Midbrain (tissue), 1 donor: ENCODE measurements around the gene LMNTD2.

Experiments
- DNase-seq: peaks from one replicate; lab custom pipeline; 2025; lab: John Stamatoyannopoulos, UW

LMNTD2 gene

GRCh38 chr11:560305-561147 is at the start of gene LMNTD2, which contains the start of gene RASSF7:
LMNTD2 (minus strand) TSS chr11:560738; CDS start chr11:560716, 22 bp downstream.
RASSF7 (plus strand) TSS chr11:560970; CDS start chr11:561769, 799 bp downstream.
- DNase-seq: peak; percentile 89

GRCh38 chr11:609341-609811 is 48.8 kb upstream of the LMNTD2 start:
- no peak for DNase-seq

GRCh38 chr11:608791-609251 is 48.3 kb upstream of the LMNTD2 start:
- DNase-seq: no peak

- DNase-seq: no peak
Measured at GRCh38 chr11:607971-608659, 47.6 kb upstream of the LMNTD2 start.

- no peak for DNase-seq
Measured at GRCh38 chr11:607020-607780, 46.7 kb upstream of the LMNTD2 start.

GRCh38 chr11:606245-606644 is 45.7 kb upstream of the LMNTD2 start:
- peak; percentile 18 for DNase-seq

GRCh38 chr11:605286-606129 is 45.0 kb upstream of the LMNTD2 start:
- no peak for DNase-seq

- DNase-seq: no peak
Measured at GRCh38 chr11:603154-603553, 42.6 kb upstream of the LMNTD2 start.

- DNase-seq: no peak
Measured at GRCh38 chr11:601573-602245, 41.2 kb upstream of the LMNTD2 start.

- DNase-seq: no peak
Measured at GRCh38 chr11:598005-598680, 37.6 kb upstream of the LMNTD2 start.

GRCh38 chr11:597166-597725 is 36.7 kb upstream of the LMNTD2 start:
- no peak for DNase-seq

GRCh38 chr11:596374-596773 is 35.8 kb upstream of the LMNTD2 start:
- DNase-seq: no peak

- DNase-seq: no peak
Measured at GRCh38 chr11:595400-595799, 34.9 kb upstream of the LMNTD2 start.

GRCh38 chr11:593347-593746 is 32.8 kb upstream of the LMNTD2 start:
- DNase-seq: no peak

GRCh38 chr11:592918-593317 is 32.4 kb upstream of the LMNTD2 start:
- DNase-seq: no peak

GRCh38 chr11:592501-592900 is 32.0 kb upstream of the LMNTD2 start:
- no peak for DNase-seq

GRCh38 chr11:590997-591396 is 30.5 kb upstream of the LMNTD2 start:
- no peak for DNase-seq

- no peak for DNase-seq
Measured at GRCh38 chr11:589798-590197, 29.3 kb upstream of the LMNTD2 start.

- DNase-seq: no peak
Measured at GRCh38 chr11:587978-588380, 27.4 kb upstream of the LMNTD2 start.

- DNase-seq: no peak
Measured at GRCh38 chr11:587546-587945, 27.0 kb upstream of the LMNTD2 start.
